ENCODE measurements around the gene LGALS3.
"Not testable (repeated sequence)": the region's sequence is repeated elsewhere in the genome, so short reads cannot be mapped to it uniquely, and the experiment has no call there.

Gene LGALS3

GRCh38 chr14:55129086-55129427, at the start of gene LGALS3:
TSS of gene LGALS3 (plus strand) at chr14:55129252. CDS start at chr14:55137374, 8,122 bp downstream.
- no peak for DNase-seq

GRCh38 chr14:55079961-55080360, 49.1 kb upstream of the LGALS3 start:
- not testable (repeated sequence) for DNase-seq

GRCh38 chr14:55084401-55085059, 44.5 kb upstream of the LGALS3 start:
- DNase-seq, result no peak

GRCh38 chr14:55085060-55085660, 43.9 kb upstream of the LGALS3 start:
- DNase-seq, result peak in 1 of 3 experiments; percentile 52

- no peak for DNase-seq
These were observed 42.1 kb upstream of the LGALS3 start for GRCh38 chr14:55086938-55087337.

GRCh38 chr14:55088356-55088755, 40.7 kb upstream of the LGALS3 start:
- no peak for DNase-seq

- DNase-seq, result no peak
These were observed 36.7 kb upstream of the LGALS3 start for GRCh38 chr14:55092341-55092740.

- peak in 2 of 3 experiments; percentile 35 to 96 for DNase-seq
These were observed 34.5 kb upstream of the LGALS3 start for GRCh38 chr14:55094292-55095157.

GRCh38 chr14:55097881-55098560, 31.0 kb upstream of the LGALS3 start:
- DNase-seq, result peak in 1 of 3 experiments; percentile 20

GRCh38 chr14:55098561-55098898, 30.5 kb upstream of the LGALS3 start:
- no peak for DNase-seq

- no peak for DNase-seq
These were observed 29.3 kb upstream of the LGALS3 start for GRCh38 chr14:55099756-55100155.

- DNase-seq, result no peak
These were observed 27.4 kb upstream of the LGALS3 start for GRCh38 chr14:55101698-55102097.

GRCh38 chr14:55102141-55102621, 26.9 kb upstream of the LGALS3 start:
- peak; percentile 44 to 90 (median 71) for DNase-seq

GRCh38 chr14:55103005-55103640, 25.9 kb upstream of the LGALS3 start:
- DNase-seq, result peak in 2 of 3 experiments; percentile 34 to 58

GRCh38 chr14:55103971-55104954, 24.8 kb upstream of the LGALS3 start:
- no peak for DNase-seq

GRCh38 chr14:55105991-55106390, 23.1 kb upstream of the LGALS3 start:
- no peak for DNase-seq

GRCh38 chr14:55107766-55108554, 21.1 kb upstream of the LGALS3 start:
- DNase-seq, result no peak

- no peak for DNase-seq
These were observed 19.2 kb upstream of the LGALS3 start for GRCh38 chr14:55109836-55110235.

- peak in 1 of 3 experiments; percentile 94 for DNase-seq
These were observed 17.8 kb upstream of the LGALS3 start for GRCh38 chr14:55111122-55111708.

- DNase-seq, result no peak
These were observed 14.3 kb upstream of the LGALS3 start for GRCh38 chr14:55114720-55115119.

All from NCI-H1417 (cell line).